HEK293 (cell line): Measurements from ENCODE around the gene KRTAP10-10.
"Not testable (repeated sequence)": the region's sequence is repeated elsewhere in the genome, so short reads cannot be mapped to it uniquely, and the experiment has no call there.

ENCODE experiments used
- CTCF ChIA-PET: fragments of 350-600 bp; formaldehyde crosslinking; extraction: SDS; loops from one replicate; lab custom pipeline; 2021; ENCODE audit warnings: antibody characterized with exemption; lab: Yijun Ruan, JAX
- POLR2A ChIA-PET: fragments of 300-600 bp; formaldehyde crosslinking; extraction: SDS; loops from one replicate; lab custom pipeline; 2020; ENCODE audit warnings: antibody characterized with exemption, inconsistent platforms; lab: Yijun Ruan, JAX
- H3K27ac ChIP-seq: fragments of 200-500 bp; sonication (Bioruptor generic); 2 replicates; pipeline ENCODE4 v1.5.1; 2014; ENCODE audit warnings: low read depth, low read length, control low read depth, inconsistent platforms; ENCODE audit errors: extremely low read depth
- H3K36me3 ChIP-seq, 2 experiments: fragments of 200-500 bp in 1 of 2; sonication (Bioruptor generic) in 1 of 2; 1 replicate in 1 of 2; 2 replicates in 1 of 2; pipeline ENCODE4 v1.5.1; 2014 to 2017; ENCODE audit warnings: inconsistent platforms in 2 of 2, low read length in 2 of 2; ENCODE audit not compliant: control insufficient read depth in 2 of 2, insufficient read depth in 1 of 2
- H3K4me1 ChIP-seq: fragments of 200-500 bp; sonication (Bioruptor generic); 2 replicates; pipeline ENCODE4 v1.5.1; 2014; ENCODE audit warnings: mild to moderate bottlenecking, low read length, inconsistent platforms; ENCODE audit not compliant: control insufficient read depth, insufficient read depth
- H3K4me3 ChIP-seq: 2 replicates; pipeline ENCODE4 v1.5.1; 2011; ENCODE audit warnings: low read depth, mild to moderate bottlenecking, control low read depth, low read length, moderate library complexity
- H3K9me3 ChIP-seq: fragments of 200-500 bp; sonication (Bioruptor generic); 2 replicates; pipeline ENCODE4 v1.5.1; 2014; ENCODE audit warnings: low read depth, low read length, inconsistent platforms; ENCODE audit not compliant: control insufficient read depth, insufficient read depth
- GLIS1 ChIP-seq: fragments of 450-650 bp; formaldehyde crosslinking; IDR thresholded peaks from 2 replicates; pipeline ENCODE4 v1.5.1; 2016; ENCODE audit warnings: missing biosample characterization, missing genetic modification characterization
- GLIS2 ChIP-seq: fragments of 450-650 bp; formaldehyde crosslinking; IDR thresholded peaks from 2 replicates; pipeline ENCODE4 v1.5.1; 2016; ENCODE audit warnings: missing biosample characterization, missing genetic modification characterization
- IKZF3 ChIP-seq: fragments of 450-650 bp; IDR thresholded peaks from 2 replicates; pipeline ENCODE4 v1.5.0; 2018; ENCODE audit warnings: missing biosample characterization, mild to moderate bottlenecking, missing genetic modification characterization, moderate library complexity
- ZBTB17 ChIP-seq: fragments of 450-650 bp; formaldehyde crosslinking; IDR thresholded peaks from 2 replicates; pipeline ENCODE4 v1.5.1; 2016; ENCODE audit warnings: missing biosample characterization, missing genetic modification characterization
- ZIC2 ChIP-seq: fragments of 450-650 bp; formaldehyde crosslinking; IDR thresholded peaks from 2 replicates; pipeline ENCODE4 v1.5.1; 2016; ENCODE audit warnings: missing biosample characterization, missing genetic modification characterization
- ZNF324 ChIP-seq: fragments of 450-650 bp; formaldehyde crosslinking; IDR thresholded peaks from 2 replicates; pipeline ENCODE4 v1.5.1; 2016; ENCODE audit warnings: missing biosample characterization, missing genetic modification characterization
- ZNF341 ChIP-seq: fragments of 450-650 bp; formaldehyde crosslinking; IDR thresholded peaks from 2 replicates; pipeline ENCODE4; 2016; ENCODE audit warnings: low read depth, missing biosample characterization, missing genetic modification characterization
- ZNF354C ChIP-seq: fragments of 450-650 bp; formaldehyde crosslinking; IDR thresholded peaks from 2 replicates; pipeline ENCODE4 v1.5.1; 2016; ENCODE audit warnings: missing biosample characterization, missing genetic modification characterization, low read depth, borderline replicate concordance
- ZNF610 ChIP-seq: fragments of 450-650 bp; formaldehyde crosslinking; IDR thresholded peaks from 2 replicates; pipeline ENCODE4 v1.5.1; 2016; ENCODE audit warnings: missing biosample characterization, missing genetic modification characterization, borderline replicate concordance
- ZNF707 ChIP-seq: fragments of 450-650 bp; formaldehyde crosslinking; IDR thresholded peaks from 2 replicates; pipeline ENCODE4 v1.5.1; 2016; ENCODE audit warnings: missing biosample characterization, missing genetic modification characterization
- ZNF768 ChIP-seq: fragments of 450-650 bp; formaldehyde crosslinking; IDR thresholded peaks from 2 replicates; pipeline ENCODE4 v1.5.1; 2018; ENCODE audit warnings: missing biosample characterization, mild to moderate bottlenecking, missing genetic modification characterization
- ZNF791 ChIP-seq: fragments of 450-650 bp; formaldehyde crosslinking; IDR thresholded peaks from 2 replicates; pipeline ENCODE4 v1.5.1; 2016; ENCODE audit warnings: missing biosample characterization, missing genetic modification characterization
- TF ChIP-seq, protein P1 (sequence below): fragments of 450-650 bp; formaldehyde crosslinking; IDR thresholded peaks from 2 replicates; pipeline ENCODE4 v1.5.1; 2016; ENCODE audit warnings: missing biosample characterization, missing genetic modification characterization

The KRTAP10-10 gene

DNA sequence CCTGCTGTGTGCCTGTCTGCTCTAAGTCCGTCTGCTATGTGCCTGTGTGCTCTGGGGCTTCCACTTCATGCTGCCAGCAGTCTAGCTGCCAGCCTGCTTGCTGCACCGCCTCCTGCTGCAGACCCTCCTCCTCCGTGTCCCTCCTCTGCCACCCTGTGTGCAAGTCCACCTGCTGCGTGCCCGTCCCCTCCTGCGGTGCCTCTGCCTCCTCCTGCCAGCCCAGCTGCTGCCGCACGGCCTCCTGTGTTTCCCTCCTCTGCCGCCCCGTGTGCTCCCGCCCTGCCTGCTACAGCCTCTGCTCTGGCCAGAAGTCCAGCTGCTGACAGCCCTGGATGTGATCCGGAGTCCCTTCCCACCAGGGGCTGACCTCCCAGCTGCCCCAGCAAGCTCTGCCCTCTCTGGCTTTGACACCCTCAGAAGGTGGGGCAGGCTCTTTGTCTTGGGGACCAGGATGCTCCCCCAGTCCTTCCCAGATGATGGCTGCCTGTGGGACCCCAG, 744 bp downstream of the KRTAP10-10 start:
- H3K4me3 ChIP-seq, H3K4me1 ChIP-seq, H3K36me3 ChIP-seq, POLR2A ChIA-PET, CTCF ChIA-PET, H3K9me3 ChIP-seq, H3K27ac ChIP-seq: not testable (repeated sequence)
- TF ChIP-seq ZIC2 (tag by site-specific recombination): peak; percentile 5; the same call in 1 of the 2 replicates

DNA sequence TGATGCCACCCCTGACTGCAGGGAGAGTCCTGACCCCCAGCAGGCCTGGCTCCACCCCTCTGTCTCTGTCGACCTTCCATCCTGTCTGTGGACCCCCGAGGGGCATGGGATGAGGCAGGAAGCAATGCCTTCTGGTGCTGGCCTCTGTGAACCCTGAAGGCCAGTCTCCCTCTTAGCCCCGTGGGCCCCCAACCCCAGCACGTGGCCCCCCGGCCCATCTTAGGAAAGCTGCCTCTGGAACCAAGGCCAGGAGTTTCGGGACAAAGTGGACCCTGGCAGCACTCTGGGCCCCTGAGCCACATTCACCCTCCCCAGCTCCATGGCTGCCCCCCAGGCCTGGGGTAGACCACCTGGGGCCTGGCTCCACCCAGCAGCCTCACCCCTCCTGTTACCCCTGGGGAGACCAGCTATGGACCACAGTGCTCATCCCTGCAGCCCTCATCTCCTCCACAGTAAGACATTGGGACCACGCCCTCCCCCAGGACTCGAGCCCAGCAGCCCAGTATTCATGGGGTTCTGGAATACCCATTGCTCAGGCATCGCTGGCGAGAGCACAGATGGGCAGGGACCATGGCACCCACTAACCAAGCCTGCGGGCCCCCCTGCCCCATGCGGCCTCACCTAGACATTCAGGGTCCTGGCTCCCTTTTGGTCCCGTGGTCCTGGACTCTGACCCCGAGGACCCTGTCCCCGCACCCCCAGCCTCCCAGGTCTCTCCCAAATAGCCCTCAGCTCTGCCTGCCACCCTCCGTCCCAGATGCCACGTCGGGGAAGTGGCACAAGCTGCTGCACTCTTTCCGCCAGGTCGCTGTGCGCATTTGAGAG, 1.6 kb downstream of the KRTAP10-10 start:
- H3K36me3 ChIP-seq, CTCF ChIA-PET, H3K4me1 ChIP-seq, H3K27ac ChIP-seq, H3K4me3 ChIP-seq, H3K9me3 ChIP-seq, POLR2A ChIA-PET: not testable (repeated sequence)
- TF ChIP-seq GLIS1 (tag by site-specific recombination): peak; percentile 19; the same call in 1 of the 2 replicates

DNA sequence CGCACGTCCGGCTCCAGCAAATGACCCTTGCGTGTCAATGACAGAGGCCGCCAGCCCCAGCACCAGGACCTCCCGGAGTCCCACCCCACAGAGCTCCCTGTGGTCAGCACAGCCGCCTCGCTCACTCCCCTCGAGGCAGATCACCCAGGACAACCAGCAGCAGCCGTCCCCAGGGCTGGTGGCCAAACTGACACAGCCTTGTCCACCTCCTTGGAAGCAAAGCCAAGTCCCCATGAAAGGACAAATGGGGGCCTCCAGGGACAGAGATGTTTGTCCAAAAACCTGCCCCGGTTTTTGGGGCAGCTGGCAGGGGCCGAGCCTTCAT, 2.1 kb downstream of the KRTAP10-10 start:
- CTCF ChIA-PET: no interaction called here
- H3K4me3 ChIP-seq: no peak overlapping the region
- no peaks in the 10 kb centered on the region for H3K4me1 ChIP-seq
- TF ChIP-seq ZNF707: no peak
- no peaks in the 10 kb centered on the region for H3K9me3 ChIP-seq
- POLR2A ChIA-PET: no interaction called here
- H3K36me3 ChIP-seq: no peaks in the 10 kb centered on the region
- no peak overlapping the region for H3K27ac ChIP-seq

DNA sequence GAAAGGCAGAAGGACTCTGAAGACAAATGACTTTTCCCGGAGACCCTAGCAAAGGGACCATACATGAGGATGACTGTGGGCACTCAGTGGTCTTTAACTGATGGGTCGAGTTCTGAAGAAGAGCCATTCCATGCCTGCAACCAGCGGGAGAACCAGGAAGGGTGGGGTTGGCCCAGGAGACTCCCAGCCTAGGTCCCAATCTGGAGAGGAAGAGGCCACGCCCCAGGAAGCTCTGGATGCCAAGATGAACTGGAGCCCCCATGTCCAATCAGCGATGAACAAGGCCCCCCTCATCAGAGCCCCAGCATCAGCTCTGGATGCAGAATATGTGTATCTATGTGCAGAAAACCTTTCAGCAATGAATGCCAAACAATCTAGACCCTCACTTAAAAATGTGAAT, 3.6 kb downstream of the KRTAP10-10 start:
- ChIA-PET POLR2A (no interaction called here), CTCF (no interaction called here)
- TF ChIP-seq ZNF354C (tag by site-specific recombination) (no peak), GLIS2 (no peak), ZNF610 (tag by site-specific recombination) (no peak), ZNF768 (tag by site-specific recombination) (no peak), ZNF341 (tag by site-specific recombination) (no peak), ZNF324 (tag by site-specific recombination) (no peak), IKZF3 (tag by site-specific recombination) (no peak), ZNF791 (tag by site-specific recombination) (no peak), ZBTB17 (tag by site-specific recombination) (no peak)
- TF ChIP-seq, protein P1, sequence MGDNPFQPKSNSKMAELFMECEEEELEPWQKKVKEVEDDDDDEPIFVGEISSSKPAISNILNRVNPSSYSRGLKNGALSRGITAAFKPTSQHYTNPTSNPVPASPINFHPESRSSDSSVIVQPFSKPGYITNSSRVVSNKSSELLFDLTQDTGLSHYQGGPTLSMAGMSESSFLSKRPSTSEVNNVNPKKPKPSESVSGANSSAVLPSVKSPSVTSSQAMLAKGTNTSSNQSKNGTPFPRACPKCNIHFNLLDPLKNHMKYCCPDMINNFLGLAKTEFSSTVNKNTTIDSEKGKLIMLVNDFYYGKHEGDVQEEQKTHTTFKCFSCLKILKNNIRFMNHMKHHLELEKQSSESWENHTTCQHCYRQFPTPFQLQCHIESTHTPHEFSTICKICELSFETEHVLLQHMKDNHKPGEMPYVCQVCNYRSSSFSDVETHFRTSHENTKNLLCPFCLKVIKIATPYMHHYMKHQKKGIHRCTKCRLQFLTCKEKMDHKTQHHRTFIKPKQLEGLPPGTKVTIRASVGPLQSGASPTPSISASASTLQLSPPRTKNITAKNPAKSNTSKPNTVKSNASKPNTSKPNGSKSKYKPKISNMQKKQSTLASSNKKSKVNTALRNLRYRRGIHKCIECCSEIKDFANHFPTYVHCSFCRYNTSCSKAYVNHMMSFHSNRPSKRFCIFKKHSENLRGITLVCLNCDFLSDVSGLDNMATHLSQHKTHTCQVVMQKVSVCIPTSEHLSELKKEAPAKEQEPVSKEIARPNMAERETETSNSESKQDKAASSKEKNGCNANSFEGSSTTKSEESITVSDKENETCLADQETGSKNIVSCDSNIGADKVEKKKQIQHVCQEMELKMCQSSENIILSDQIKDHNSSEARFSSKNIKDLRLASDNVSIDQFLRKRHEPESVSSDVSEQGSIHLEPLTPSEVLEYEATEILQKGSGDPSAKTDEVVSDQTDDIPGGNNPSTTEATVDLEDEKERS (tag by site-specific recombination): no peak
- no peak overlapping the region for H3K27ac ChIP-seq
- H3K4me3 ChIP-seq: no peak overlapping the region
- H3K9me3 ChIP-seq: no peaks in the 10 kb centered on the region
- no peaks in the 10 kb centered on the region for H3K4me1 ChIP-seq
- H3K36me3 ChIP-seq: no peaks in the 10 kb centered on the region
